ENCODE measurements around the gene LBH.

LBH gene

DNA sequence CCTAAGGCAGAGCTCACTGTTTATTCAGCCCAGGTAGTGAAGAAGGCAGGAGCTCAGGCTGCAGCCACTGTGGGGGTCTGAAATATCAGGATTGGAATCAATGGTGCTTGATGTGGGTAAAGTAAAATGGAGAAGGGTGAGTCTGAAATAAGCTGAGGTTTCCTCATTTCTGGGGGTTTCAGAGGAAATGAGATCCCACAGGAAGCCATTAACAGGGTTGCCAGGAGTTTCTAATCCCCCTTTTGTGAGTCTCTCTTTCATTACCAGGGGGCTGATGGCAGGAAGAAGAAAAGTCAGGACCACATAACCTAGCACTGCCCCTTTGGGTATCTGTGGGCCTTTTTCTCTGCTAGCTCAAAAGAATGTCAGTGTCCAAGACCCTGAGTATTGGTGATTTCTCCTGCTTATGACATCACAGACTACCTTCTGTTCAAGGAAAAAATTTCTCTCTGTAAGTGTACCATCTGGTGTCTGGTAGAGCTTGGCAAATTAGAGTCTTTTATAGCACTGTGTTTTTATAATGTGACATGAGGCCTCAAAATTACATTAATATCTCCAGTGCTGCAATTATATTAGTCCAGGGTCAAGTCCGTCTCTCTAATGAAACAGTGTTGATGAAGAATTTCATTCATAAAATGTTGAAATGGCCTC is 56.0 kb downstream of the LBH start:
- no peak for FAIRE-seq
- TF ChIP-seq POLR2A (IDR thresholded peaks at IDR 0.05; ENCODE audit: low read depth, low read length) (no peak), POLR2AphosphoS5 (IDR thresholded peaks at IDR 0.05; ENCODE audit: low read depth, low read length) (no peak), SPI1 (IDR thresholded peaks at IDR 0.05; ENCODE audit: low read depth, low read length) (peak; percentile 69), PAX5 (IDR thresholded peaks at IDR 0.05; ENCODE audit: insufficient read depth, low read length, severe bottlenecking) (no peak), TAF1 (IDR thresholded peaks at IDR 0.05; ENCODE audit: low read depth, low read length) (no peak)
- no peak for DNase-seq (ENCODE audit: insufficient read length, low spot score)

DNA sequence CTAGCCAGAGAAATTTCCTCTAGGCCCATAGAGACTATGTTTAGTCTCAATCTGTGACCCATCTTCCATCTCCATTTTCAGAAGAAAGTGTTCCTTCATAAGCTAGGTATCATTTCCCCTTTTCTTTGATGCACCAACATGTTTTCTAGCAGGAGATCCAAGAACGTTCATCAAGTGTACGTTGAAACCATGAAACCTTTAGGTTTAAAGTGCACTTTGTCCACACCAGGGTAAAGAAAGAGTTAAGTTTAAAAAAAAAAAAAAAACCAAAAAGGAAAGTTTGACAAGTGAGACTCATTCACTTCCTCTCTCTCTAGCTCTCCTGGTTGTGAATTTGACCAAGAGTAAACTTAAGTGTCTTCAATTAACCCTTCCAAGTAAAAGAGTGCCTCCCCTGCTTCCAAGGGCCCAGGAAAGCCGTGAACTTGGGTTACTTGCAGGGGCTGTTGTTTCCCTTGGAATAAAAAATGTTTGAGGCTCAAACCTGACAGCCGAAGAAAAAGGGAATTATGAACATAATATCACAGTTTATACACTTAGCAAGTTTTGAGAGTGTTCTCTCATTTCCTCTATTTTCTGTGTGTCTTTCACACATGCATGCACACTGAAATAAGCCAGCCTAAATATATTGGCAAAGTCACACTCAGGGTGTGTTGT is 56.7 kb downstream of the LBH start:
- TF ChIP-seq SPI1 (IDR thresholded peaks at IDR 0.05; ENCODE audit: low read depth, low read length) (peak; percentile 94), POLR2A (IDR thresholded peaks at IDR 0.05; ENCODE audit: low read depth, low read length) (no peak), TAF1 (IDR thresholded peaks at IDR 0.05; ENCODE audit: low read depth, low read length) (no peak), PAX5 (IDR thresholded peaks at IDR 0.05; ENCODE audit: insufficient read depth, low read length, severe bottlenecking) (peak; percentile 56), POU2F2 (IDR thresholded peaks at IDR 0.05; ENCODE audit: low read depth, low read length) (no peak), POLR2AphosphoS5 (IDR thresholded peaks at IDR 0.05; ENCODE audit: low read depth, low read length) (no peak)
- FAIRE-seq (peak; percentile 83), DNase-seq (ENCODE audit: insufficient read length, low spot score) (no peak)

DNA sequence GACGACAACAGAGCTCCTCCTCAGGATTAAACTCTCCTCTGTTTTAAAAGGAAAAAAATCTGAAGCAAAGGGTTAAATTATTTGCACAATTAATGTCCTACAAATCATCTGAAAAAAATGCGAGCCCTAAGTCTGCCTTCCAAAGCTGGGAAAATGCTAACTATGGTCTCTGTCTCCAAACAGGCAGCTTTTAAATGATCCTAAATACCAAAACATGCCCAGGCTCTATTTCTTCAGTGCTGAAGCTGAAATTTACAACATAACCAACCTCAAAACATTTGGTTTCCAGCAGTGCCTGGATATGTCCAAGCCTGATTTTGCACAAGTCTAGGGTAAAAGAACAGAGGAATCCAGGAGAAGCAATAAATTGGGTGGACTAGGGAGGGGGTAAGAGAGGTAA is 57.2 kb downstream of the LBH start:
- FAIRE-seq (no peak), DNase-seq (ENCODE audit: insufficient read length, low spot score) (no peak)
- TF ChIP-seq POU2F2 (IDR thresholded peaks at IDR 0.05; ENCODE audit: low read depth, low read length): no peak
- TF ChIP-seq POLR2A (IDR thresholded peaks at IDR 0.05; ENCODE audit: low read depth, low read length): no peak

DNA sequence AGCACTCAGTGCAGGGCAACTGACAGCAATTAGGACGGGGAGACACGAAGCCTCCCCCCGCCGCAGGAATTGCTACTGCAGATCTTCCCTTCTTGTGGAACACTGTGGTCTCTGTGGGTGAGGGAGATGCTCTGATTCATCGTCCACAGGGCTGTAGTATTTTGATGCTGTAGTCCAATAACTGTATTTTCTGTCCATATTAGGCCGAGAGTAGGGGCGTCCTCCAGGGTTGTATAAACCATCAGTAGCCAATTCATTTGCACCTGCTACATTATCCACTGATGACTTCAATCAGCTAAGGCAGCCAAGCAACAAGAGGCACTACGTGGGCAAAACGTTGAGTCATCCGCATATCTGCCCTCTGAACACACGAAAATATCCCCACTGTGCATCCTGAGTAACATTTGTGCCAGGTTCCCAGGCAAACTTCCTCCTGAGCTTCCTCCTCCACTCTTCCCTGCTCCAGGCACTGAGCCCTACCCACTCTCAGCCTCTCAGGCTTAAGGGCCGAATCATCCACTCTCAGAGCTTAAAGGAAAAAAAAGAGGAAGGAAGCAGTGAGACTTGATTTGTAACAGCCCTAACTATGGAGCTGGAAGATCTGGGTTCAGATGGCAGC is 62.1 kb downstream of the LBH start:
- DNase-seq (ENCODE audit: insufficient read length, low spot score) (no peak), FAIRE-seq (peak; percentile 51)
- TF ChIP-seq POLR2A (IDR thresholded peaks at IDR 0.05; ENCODE audit: low read depth, low read length) (no peak), PAX5 (IDR thresholded peaks at IDR 0.05; ENCODE audit: insufficient read depth, low read length, severe bottlenecking) (no peak), POLR2AphosphoS5 (IDR thresholded peaks at IDR 0.05; ENCODE audit: low read depth, low read length) (no peak)

DNA sequence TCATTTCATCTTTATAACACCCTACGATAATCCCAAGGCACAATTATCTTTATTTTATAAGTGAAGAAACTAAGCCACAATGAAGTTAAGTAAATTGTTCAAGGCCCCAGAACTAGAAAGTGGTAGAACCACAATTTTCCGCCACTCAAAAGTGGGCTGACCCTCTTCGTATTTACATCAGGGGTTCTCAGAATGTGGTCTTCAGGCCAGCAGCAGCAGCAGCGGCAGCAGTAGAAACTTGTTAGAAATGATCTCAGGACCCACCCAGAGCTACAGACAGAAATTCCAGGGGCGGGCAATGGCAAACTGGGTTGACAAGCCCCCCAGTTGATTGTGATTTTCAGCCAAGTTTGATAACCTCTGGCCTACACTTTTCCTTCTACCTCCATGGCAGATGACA is 62.8 kb downstream of the LBH start:
- TF ChIP-seq POU2F2 (IDR thresholded peaks at IDR 0.05; ENCODE audit: low read depth, low read length) (no peak), POLR2AphosphoS5 (IDR thresholded peaks at IDR 0.05; ENCODE audit: low read depth, low read length) (no peak), POLR2A (IDR thresholded peaks at IDR 0.05; ENCODE audit: low read depth, low read length) (no peak), PAX5 (IDR thresholded peaks at IDR 0.05; ENCODE audit: insufficient read depth, low read length, severe bottlenecking) (no peak), TAF1 (IDR thresholded peaks at IDR 0.05; ENCODE audit: low read depth, low read length) (no peak), SPI1 (IDR thresholded peaks at IDR 0.05; ENCODE audit: low read depth, low read length) (no peak)
- no peak for FAIRE-seq
- no peak for DNase-seq (ENCODE audit: insufficient read length, low spot score)

DNA sequence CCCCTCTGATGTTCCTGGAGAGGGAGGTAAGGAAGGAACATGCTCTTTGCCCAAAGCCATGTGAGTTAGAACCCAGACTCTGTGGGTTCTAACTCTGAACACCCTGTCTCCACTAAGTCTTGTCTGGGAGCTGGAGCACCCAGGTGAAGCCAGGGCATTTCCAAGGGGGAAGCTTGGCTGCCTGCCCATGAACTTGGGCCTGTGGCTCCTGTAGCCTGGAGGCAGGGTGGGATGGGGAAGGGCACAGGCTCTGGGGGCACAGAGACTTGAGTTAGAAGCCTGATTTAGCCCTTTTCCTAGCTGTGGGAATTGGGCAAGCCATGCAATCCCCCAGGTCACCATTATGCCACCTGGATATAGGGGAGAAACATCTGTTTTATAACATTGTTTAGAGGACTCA is 65.2 kb downstream of the LBH start:
- no peak for DNase-seq (ENCODE audit: insufficient read length, low spot score)
- no peak for TF ChIP-seq POLR2AphosphoS5 (IDR thresholded peaks at IDR 0.05; ENCODE audit: low read depth, low read length)
- no peak for TF ChIP-seq POLR2A (IDR thresholded peaks at IDR 0.05; ENCODE audit: low read depth, low read length)
- no peak for TF ChIP-seq POU2F2 (IDR thresholded peaks at IDR 0.05; ENCODE audit: low read depth, low read length)
- TF ChIP-seq PAX5 (IDR thresholded peaks at IDR 0.05; ENCODE audit: insufficient read depth, low read length, severe bottlenecking): no peak
- TF ChIP-seq TAF1 (IDR thresholded peaks at IDR 0.05; ENCODE audit: low read depth, low read length): no peak
- TF ChIP-seq SPI1 (IDR thresholded peaks at IDR 0.05; ENCODE audit: low read depth, low read length): no peak
- no peak for FAIRE-seq

DNA sequence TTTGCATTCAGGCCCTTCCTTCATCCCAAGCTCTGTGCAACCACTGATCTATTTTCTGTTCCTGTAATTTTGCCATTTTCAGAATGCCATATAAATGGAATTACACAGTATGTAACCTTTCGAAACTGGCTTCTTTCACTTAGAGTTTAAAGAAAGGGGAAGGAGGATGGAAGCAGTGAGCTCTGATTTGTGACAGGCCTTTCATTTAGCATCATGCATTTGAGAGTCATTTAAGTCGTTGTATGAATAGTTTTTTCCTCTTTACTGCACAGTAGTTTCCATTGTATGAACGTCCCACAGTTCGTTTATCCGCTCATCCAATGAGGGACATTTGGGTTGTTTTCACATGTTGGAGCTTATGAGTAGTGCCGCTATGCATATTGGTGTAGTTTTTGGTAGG is 67.0 kb downstream of the LBH start:
- DNase-seq (ENCODE audit: insufficient read length, low spot score) (peak; percentile 35), FAIRE-seq (peak; percentile 61)
- TF ChIP-seq SPI1 (IDR thresholded peaks at IDR 0.05; ENCODE audit: low read depth, low read length) (peak; percentile 48), POU2F2 (IDR thresholded peaks at IDR 0.05; ENCODE audit: low read depth, low read length) (no peak)

DNA sequence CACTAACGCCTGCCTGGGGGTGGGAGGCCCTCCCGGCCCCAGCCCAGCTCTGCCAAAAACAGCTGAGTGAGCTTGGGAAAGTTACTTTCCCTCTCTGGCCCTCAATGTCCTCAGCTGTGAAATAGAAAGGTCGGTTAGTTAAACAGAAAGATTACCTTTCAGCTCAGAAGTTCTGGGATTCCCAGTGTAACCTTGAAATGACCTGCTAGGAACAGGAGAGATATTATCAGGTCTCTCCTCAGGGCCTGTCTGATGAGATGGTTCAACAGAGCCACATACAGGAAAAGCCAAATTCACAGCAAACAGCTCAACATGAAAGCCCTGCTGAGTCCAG is 68.8 kb downstream of the LBH start:
- DNase-seq (ENCODE audit: insufficient read length, low spot score): no peak
- TF ChIP-seq POLR2AphosphoS5 (IDR thresholded peaks at IDR 0.05; ENCODE audit: low read depth, low read length) (no peak), PAX5 (IDR thresholded peaks at IDR 0.05; ENCODE audit: insufficient read depth, low read length, severe bottlenecking) (no peak), SPI1 (IDR thresholded peaks at IDR 0.05; ENCODE audit: low read depth, low read length) (no peak), POLR2A (IDR thresholded peaks at IDR 0.05; ENCODE audit: low read depth, low read length) (no peak), POU2F2 (IDR thresholded peaks at IDR 0.05; ENCODE audit: low read depth, low read length) (no peak), TAF1 (IDR thresholded peaks at IDR 0.05; ENCODE audit: low read depth, low read length) (no peak)
- no peak for FAIRE-seq

DNA sequence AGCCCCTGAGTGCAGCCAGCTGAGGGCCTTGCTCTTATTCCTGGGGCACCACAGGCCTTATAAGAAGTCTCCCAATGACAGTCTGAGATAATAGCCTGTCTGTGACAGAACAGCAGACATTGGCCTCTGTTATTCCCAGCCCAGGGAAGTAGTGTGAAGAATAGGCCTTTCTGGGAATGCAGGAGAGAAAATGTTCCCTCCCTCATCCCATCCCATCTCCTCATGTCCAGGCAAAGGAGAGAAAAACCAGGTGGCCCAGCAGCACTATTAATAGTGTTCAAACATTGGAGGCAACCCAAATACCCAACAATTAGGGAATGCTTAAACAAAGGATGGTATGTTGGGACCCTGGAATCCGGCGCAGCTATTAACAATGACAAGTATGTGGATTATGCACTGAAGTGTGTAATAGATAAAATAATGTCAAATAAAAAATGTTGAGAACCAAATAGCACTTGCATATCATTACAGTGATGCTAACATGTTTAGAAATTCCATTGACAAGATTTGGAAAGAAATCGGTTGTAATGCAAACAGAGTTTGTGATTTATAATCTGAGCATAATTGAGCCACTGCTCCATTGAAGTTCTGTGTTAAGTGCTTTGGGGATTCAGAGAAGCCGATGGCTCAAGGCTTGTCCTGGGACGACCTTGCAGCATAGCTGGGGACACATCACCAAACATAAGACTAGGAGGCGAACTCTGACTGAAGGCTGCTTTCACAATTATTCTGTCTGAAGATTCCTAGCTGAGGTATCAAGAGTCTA is 69.3 kb downstream of the LBH start:
- DNase-seq (ENCODE audit: insufficient read length, low spot score) (no peak), FAIRE-seq (no peak)
- TF ChIP-seq POLR2A (IDR thresholded peaks at IDR 0.05; ENCODE audit: low read depth, low read length) (no peak), PAX5 (IDR thresholded peaks at IDR 0.05; ENCODE audit: insufficient read depth, low read length, severe bottlenecking) (no peak), POU2F2 (IDR thresholded peaks at IDR 0.05; ENCODE audit: low read depth, low read length) (no peak), SPI1 (IDR thresholded peaks at IDR 0.05; ENCODE audit: low read depth, low read length) (no peak), TAF1 (IDR thresholded peaks at IDR 0.05; ENCODE audit: low read depth, low read length) (no peak), POLR2AphosphoS5 (IDR thresholded peaks at IDR 0.05; ENCODE audit: low read depth, low read length) (no peak)

Measured in GM12891 (cell line).